ENCODE results near the gene RPH3AL. TPM values are rescaled to one million over a fixed set of nuclear protein-coding genes. Genes with fewer than 3 reads are reported as not detected.

RPH3AL gene
- total and polyA plus RNA-seq, 2 of the 8 experiments (the other 6 are each of a cell fraction or from before 2014, with no cell fraction given), result 5.6 to 5.8 TPM

DNA sequence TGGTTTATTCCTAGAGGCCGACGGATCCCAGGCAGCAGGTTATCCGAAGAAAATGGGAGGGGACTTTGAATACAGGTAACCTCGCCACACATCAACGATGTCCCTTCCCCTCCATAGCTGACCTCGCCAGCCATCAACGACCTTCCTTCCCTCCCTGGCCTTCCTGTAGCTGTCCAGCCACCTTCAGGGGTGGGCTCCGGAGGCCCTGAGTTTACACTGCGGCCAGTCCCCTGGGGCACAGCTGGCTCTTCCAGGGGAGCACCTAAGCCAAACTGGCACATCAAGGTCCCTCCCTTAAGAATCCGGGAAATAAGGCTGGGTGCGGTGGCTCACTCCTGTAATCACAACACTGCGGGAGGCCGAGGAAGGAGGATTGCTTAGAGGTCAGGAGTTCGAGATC is 10.1 kb upstream of the RPH3AL start:
- H2AK5ac ChIP-seq (ENCODE audit: low read depth, low read length), result no peak overlapping the region
- no peak overlapping the region for H3K14ac ChIP-seq (ENCODE audit: insufficient read length)
- H3K36me3 ChIP-seq (ENCODE audit: control insufficient read depth in 2 of 4, insufficient read depth in 4 of 4, low read length in 3 of 4), result no peaks in the 10 kb centered on the region
- FAIRE-seq (no peak), DNase-seq (ENCODE audit: low read depth in 1 of 2, low spot score in 2 of 2) (no peak)
- no peak overlapping the region for H2BK120ac ChIP-seq (replicated peaks; ENCODE audit: low read depth, low read length)
- 95% methylated on average over 13 of the region's 14 CpGs; no CpG with 5 or more reads in 1 of the 2 experiments for WGBS, 2 experiments (ENCODE audit: extremely low coverage in 1 of 2, insufficient coverage in 1 of 2, insufficient read length in 1 of 2, insufficient replicate concordance in 2 of 2, low coverage in 1 of 2, low lambda C conversion rate in 2 of 2, missing lambda C conversion rate in 1 of 2)
- no peak overlapping the region for H2AFZ ChIP-seq (ENCODE audit: low read length)
- no peak overlapping the region for H3K4me2 ChIP-seq (ENCODE audit: insufficient read depth in 1 of 2, low read depth in 2 of 2, low read length in 2 of 2)
- H2BK12ac ChIP-seq (ENCODE audit: low read depth, low read length), result no peak overlapping the region
- no peaks in the 10 kb centered on the region for H3K23me2 ChIP-seq (ENCODE audit: low read depth, low read length)
- no peaks in the 10 kb centered on the region for H3K79me2 ChIP-seq (ENCODE audit: control insufficient read depth in 1 of 2, insufficient read depth in 2 of 2, low read length in 2 of 2)
- no peak overlapping the region for H2BK20ac ChIP-seq (ENCODE audit: low read length)
- H4K8ac ChIP-seq (ENCODE audit: extremely low read depth, insufficient read depth, low read length), result no peak overlapping the region
- H3K4me1 ChIP-seq (replicated peaks in 1 of 4; ENCODE audit: control insufficient read depth in 3 of 4, insufficient read depth in 4 of 4, low read length in 3 of 4), result no peaks in the 10 kb centered on the region
- no peak overlapping the region for H3K9ac ChIP-seq (replicated peaks in 1 of 4; ENCODE audit: extremely low read depth in 1 of 4, low read depth in 3 of 4, low read length in 3 of 4)
- no peak overlapping the region for H4K91ac ChIP-seq (replicated peaks; ENCODE audit: insufficient read length, low read length)
- no peak overlapping the region for H4K5ac ChIP-seq (ENCODE audit: insufficient read length, low read depth, low read length)
- no peaks in the 10 kb centered on the region for H3K27me3 ChIP-seq (replicated peaks in 1 of 4; ENCODE audit: control insufficient read depth in 3 of 4, extremely low read depth in 1 of 4, insufficient read depth in 3 of 4, low read length in 3 of 4)
- peaks cover 0 to 3% of the 10 kb centered on the region in 2 experiments; a peak in 1 of 4 replicates for H3K9me3 ChIP-seq (ENCODE audit: insufficient read depth in 2 of 2, low read depth in 1 of 2, low read length in 1 of 2)
- H3K79me1 ChIP-seq (ENCODE audit: low read depth, low read length), result no peaks in the 10 kb centered on the region
- no peak overlapping the region for H2BK15ac ChIP-seq (ENCODE audit: low read length)
- no peak overlapping the region for H3K23ac ChIP-seq (ENCODE audit: insufficient read length)
- H3K4me3 ChIP-seq (ENCODE audit: extremely low read depth in 1 of 4, insufficient read depth in 2 of 4, low read depth in 3 of 4, low read length in 4 of 4), result no peak overlapping the region
- H3K4ac ChIP-seq (replicated peaks; ENCODE audit: insufficient read length, low read depth, low read length), result no peak overlapping the region
- H4K20me1 ChIP-seq (replicated peaks in 1 of 2; ENCODE audit: control insufficient read depth in 1 of 2, insufficient read depth in 2 of 2, low read length in 2 of 2), result no peaks in the 10 kb centered on the region
- ChIA-PET POLR2A (ENCODE audit: partially characterized antibody) (no interaction called here), CTCF (ENCODE audit: partially characterized antibody) (interaction anchor here (1.2 to 1.4 kb wide), 2 partner anchors 15 to 53 kb away, joined by 3 to 4 read pairs; no protein-coding TSS in a partner anchor)
- no peak overlapping the region for H3K56ac ChIP-seq (replicated peaks; ENCODE audit: insufficient read length, low read depth, low read length)
- no peak overlapping the region for H2BK5ac ChIP-seq (ENCODE audit: low read depth, low read length)
- H3K27ac ChIP-seq (ENCODE audit: low read depth, low read length), result no peak overlapping the region
- H3K18ac ChIP-seq (ENCODE audit: extremely low read depth, low read length), result no peak overlapping the region
- TF ChIP-seq ASH2L (IDR thresholded peaks at IDR 0.05; ENCODE audit: low read length) (no peak), HDAC2 (IDR thresholded peaks at IDR 0.05; ENCODE audit: borderline replicate concordance in 1 of 2, low read depth in 2 of 2, low read length in 2 of 2) (no peak), CBX8 (IDR thresholded peaks at IDR 0.05; ENCODE audit: borderline replicate concordance, low read depth, low read length) (no peak), POLR2A (IDR thresholded peaks at IDR 0.05; ENCODE audit: control extremely low read depth in 1 of 2, low read depth in 2 of 2, low read length in 2 of 2) (no peak), NANOG (IDR thresholded peaks at IDR 0.05; ENCODE audit: insufficient read depth, low read depth, low read length, poor library complexity, severe bottlenecking) (no peak), YY1 (IDR thresholded peaks at IDR 0.05; ENCODE audit: low read depth, low read length) (no peak), CEBPB (IDR thresholded peaks at IDR 0.05; ENCODE audit: low read depth, low read length) (no peak), KDM4A (IDR thresholded peaks at IDR 0.05; ENCODE audit: low read depth, low read length, severe bottlenecking) (no peak), NRF1 (IDR thresholded peaks at IDR 0.05; ENCODE audit: low read depth, low read length) (no peak), TCF12 (IDR thresholded peaks at IDR 0.05; ENCODE audit: low read depth, low read length) (no peak), MAFK (IDR thresholded peaks at IDR 0.05; ENCODE audit: low read depth, low read length) (no peak), GABPA (IDR thresholded peaks at IDR 0.05; ENCODE audit: borderline replicate concordance, insufficient read depth, low read length) (no peak)
- TF ChIP-seq, protein P1, sequence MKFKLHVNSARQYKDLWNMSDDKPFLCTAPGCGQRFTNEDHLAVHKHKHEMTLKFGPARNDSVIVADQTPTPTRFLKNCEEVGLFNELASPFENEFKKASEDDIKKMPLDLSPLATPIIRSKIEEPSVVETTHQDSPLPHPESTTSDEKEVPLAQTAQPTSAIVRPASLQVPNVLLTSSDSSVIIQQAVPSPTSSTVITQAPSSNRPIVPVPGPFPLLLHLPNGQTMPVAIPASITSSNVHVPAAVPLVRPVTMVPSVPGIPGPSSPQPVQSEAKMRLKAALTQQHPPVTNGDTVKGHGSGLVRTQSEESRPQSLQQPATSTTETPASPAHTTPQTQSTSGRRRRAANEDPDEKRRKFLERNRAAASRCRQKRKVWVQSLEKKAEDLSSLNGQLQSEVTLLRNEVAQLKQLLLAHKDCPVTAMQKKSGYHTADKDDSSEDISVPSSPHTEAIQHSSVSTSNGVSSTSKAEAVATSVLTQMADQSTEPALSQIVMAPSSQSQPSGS (IDR thresholded peaks at IDR 0.05; ENCODE audit: low read length), result no peak

Measured in H1 (cell line).